ENCODE measurements around the gene NPBWR2.

GRCh38 chr20:64093013-64093503 is 14.3 kb downstream of the NPBWR2 start:
- no peak for TF ChIP-seq POLR2AphosphoS5 (IDR thresholded peaks at IDR 0.05; ENCODE audit: low read depth, low read length)
- no peak for TF ChIP-seq CTCF (IDR thresholded peaks at IDR 0.05 in 2 of 3, conservative IDR thresholded peaks at IDR 0.05 in 1 of 3; ENCODE audit: borderline replicate concordance in 1 of 3, insufficient read depth in 1 of 3, low read depth in 2 of 3, low read length in 2 of 3)
- no peak for TF ChIP-seq SRF (IDR thresholded peaks at IDR 0.05; ENCODE audit: low read depth)
- TF ChIP-seq EZH2 (IDR thresholded peaks at IDR 0.05) = no peak
- TF ChIP-seq YY1 (IDR thresholded peaks at IDR 0.05; ENCODE audit: extremely low read depth, insufficient replicate concordance, low read depth, low read length) = no peak
- no peak for TF ChIP-seq POLR2A (IDR thresholded peaks at IDR 0.05; ENCODE audit: borderline replicate concordance, extremely low read depth, insufficient read depth, insufficient read length)
- no peak for TF ChIP-seq ZFX (IDR thresholded peaks at IDR 0.05)
- TF ChIP-seq EZH2phosphoT487 (IDR thresholded peaks at IDR 0.05; ENCODE audit: borderline replicate concordance) = no peak
- TF ChIP-seq CEBPB (IDR thresholded peaks at IDR 0.05; ENCODE audit: low read depth) = no peak
- no peak for TF ChIP-seq SP1 (IDR thresholded peaks at IDR 0.05; ENCODE audit: low read depth)
